GM12892 (cell line): ENCODE measurements around the gene TMPRSS6.

Source experiments
- POLR2A ChIP-seq: IDR thresholded peaks from 2 replicates; pipeline ENCODE4 v1.6.1; 2011; ENCODE audit warnings: low read depth, low read length, control low read depth
- TAF1 ChIP-seq: IDR thresholded peaks from 2 replicates; pipeline ENCODE4 v1.6.1; 2011; ENCODE audit warnings: low read depth, mild to moderate bottlenecking, control low read depth, low read length, borderline replicate concordance

DNA sequence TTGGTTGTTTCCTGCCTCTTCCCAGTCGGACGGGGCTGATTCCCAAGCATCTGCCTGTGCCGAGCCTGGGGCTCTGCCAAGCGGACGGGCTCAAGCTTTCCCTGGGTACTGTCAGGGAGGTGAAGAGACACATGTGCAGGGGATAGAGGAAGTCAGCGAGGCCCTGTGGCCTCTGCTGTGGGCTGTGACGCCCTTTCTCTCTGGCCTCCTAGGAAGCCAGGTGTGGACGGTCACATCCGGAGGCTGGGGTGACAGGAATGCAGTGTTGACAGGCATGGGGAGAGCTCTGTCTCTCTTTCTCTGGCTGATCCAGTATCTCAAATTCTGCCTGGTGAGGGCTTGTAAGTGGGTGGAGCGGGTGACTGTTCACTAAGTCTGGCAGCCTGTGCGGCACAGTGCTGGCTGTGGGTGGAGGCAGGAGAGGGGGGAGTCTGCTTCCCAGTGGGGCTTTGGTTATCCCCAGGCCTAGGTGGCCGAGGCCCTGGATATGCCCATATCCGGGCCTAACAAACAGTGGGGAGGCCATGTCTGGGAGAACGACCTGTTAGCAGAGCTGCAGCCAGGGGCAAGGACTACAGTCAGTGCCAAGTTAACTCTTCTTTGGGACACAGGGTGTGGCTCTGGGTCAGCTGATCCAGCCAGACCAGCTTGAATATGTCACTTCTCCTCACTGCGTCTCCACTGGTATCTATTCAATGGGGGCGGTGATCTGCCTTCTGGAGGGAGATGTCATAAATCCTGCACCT is 56.0 kb downstream of the TMPRSS6 start:
- TF ChIP-seq POLR2A (no peak), TAF1 (no peak)
